Left lung (tissue), 10 donors: Measurements from ENCODE around the gene P3H2. TPM values are rescaled to one million over a fixed set of nuclear protein-coding genes. Genes with fewer than 3 reads are reported as not detected.
A peak's percentile ranks its signal among the peaks of the same experiment; 100 is the strongest.

ENCODE experiments used
- ATAC-seq: fragments of 200-7000 bp; cut with Tn5 transposase; one replicate; pipeline ENCODE4 v1.9.1; 2020; ENCODE audit warnings: moderate library complexity
- DNase-seq, 4 donors: peaks; one replicate each; pipeline ENCODE4 v3.0.0-alpha.2; 2013 to 2020
- H3K27ac ChIP-seq, 2 donors: fragments of 200-600 bp; sonication (generic) in 1 of 2; one replicate each; pipeline versions ENCODE4 v1.5.0 to v1.8.0; 2020 to 2021
- H3K27me3 ChIP-seq, 2 donors: fragments of 200-600 bp; sonication (generic) in 1 of 2; one replicate each; pipeline versions ENCODE4 v1.5.0 to v1.8.0; 2020 to 2021
- H3K36me3 ChIP-seq, 2 donors: fragments of 200-600 bp; sonication (generic) in 1 of 2; one replicate each; pipeline versions ENCODE4 v1.5.0 to v1.8.0; 2020 to 2021
- H3K4me1 ChIP-seq, 2 donors: fragments of 200-600 bp; one replicate each; pipeline ENCODE4 v1.8.0; 2021
- H3K4me3 ChIP-seq, 2 donors: fragments of 200-600 bp; sonication (generic) in 1 of 2; one replicate each; pipeline versions ENCODE4 v1.5.0 to v1.8.0; 2020 to 2021; ENCODE audit warnings: mild to moderate bottlenecking in 1 of 2
- H3K9me3 ChIP-seq, 2 donors: fragments of 200-600 bp; sonication (generic) in 1 of 2; one replicate each; pipeline versions ENCODE4 v1.5.0 to v1.8.0; 2020 to 2021
- CTCF ChIP-seq, 2 donors: fragments of 200-600 bp; sonication (generic) in 1 of 2; IDR thresholded peaks; one replicate each; pipeline versions ENCODE4 v1.5.0 to v1.8.0; 2021; ENCODE audit warnings: antibody characterized with exemption in 2 of 2
- intact Hi-C, 2 donors: fragments of 100-400 bp; cut with DNase I; formaldehyde crosslinking; loops; one replicate each; pipeline versions ENCODE4 v1.11.2 to v1.14.2; 2022
- polyA plus RNA-seq, 6 donors: library from polyadenylated mRNA; unstranded; fragments of 120-200 nt; gene quantifications; one replicate each; pipeline ENCODE4 v1.2.1, GENCODE V29; 2013; ENCODE audit not compliant: insufficient read length in 6 of 6
- total RNA-seq, 2 donors: library from RNA; stranded (reverse); fragmentation: NEBNext Ultra II Directional; extraction: Animal tissue kit (Norgen Biotek cat#: 25700); gene quantifications; one replicate each; pipeline ENCODE4 v1.2.1, GENCODE V29; 2021
- donor health status: DM: no; HTN: yes; CAD: no.
- donor health status: DM: no; HTN: no; CAD: no.

Gene P3H2
- total and polyA plus RNA-seq, 8 donors = 29.1 to 50.7 (median 36.1) TPM

GRCh38 chr3:189942948-189943347 is 177.7 kb downstream of the P3H2 start:
- no peaks in the 10 kb centered on the region for H3K4me1 ChIP-seq
- TF ChIP-seq CTCF (IDR thresholded peaks at IDR 0.05) = no peak
- no peak overlapping the region for H3K4me3 ChIP-seq
- H3K27ac ChIP-seq = no peak overlapping the region
- no peaks in the 10 kb centered on the region for H3K36me3 ChIP-seq
- intact Hi-C loops = no loop called here
- no peaks in the 10 kb centered on the region for H3K27me3 ChIP-seq
- ATAC-seq (no peak), DNase-seq (no peak)
- no peaks in the 10 kb centered on the region for H3K9me3 ChIP-seq

GRCh38 chr3:189941679-189942078 is 179.0 kb downstream of the P3H2 start:
- ATAC-seq (no peak), DNase-seq (no peak)
- no peaks in the 10 kb centered on the region for H3K27me3 ChIP-seq
- no peak for TF ChIP-seq CTCF (IDR thresholded peaks at IDR 0.05)
- no peaks in the 10 kb centered on the region for H3K36me3 ChIP-seq
- H3K4me3 ChIP-seq = no peak overlapping the region
- intact Hi-C loops = no loop called here
- H3K9me3 ChIP-seq = no peaks in the 10 kb centered on the region
- H3K27ac ChIP-seq = no peak overlapping the region
- no peaks in the 10 kb centered on the region for H3K4me1 ChIP-seq

- Histone ChIP-seq H3K27ac (no peak overlapping the region), H3K4me1 (no peaks in the 10 kb centered on the region), H3K4me3 (no peak overlapping the region), H3K27me3 (no peaks in the 10 kb centered on the region), H3K36me3 (no peaks in the 10 kb centered on the region), H3K9me3 (no peaks in the 10 kb centered on the region)
- TF ChIP-seq CTCF (IDR thresholded peaks at IDR 0.05) = no peak
- DNase-seq (no peak), ATAC-seq (no peak)
- intact Hi-C loops = no loop called here
Measured at GRCh38 chr3:189941125-189941524, 179.6 kb downstream of the P3H2 start.

- Histone ChIP-seq H3K4me3 (no peak overlapping the region), H3K4me1 (no peaks in the 10 kb centered on the region), H3K27me3 (no peaks in the 10 kb centered on the region), H3K27ac (no peak overlapping the region), H3K36me3 (no peaks in the 10 kb centered on the region), H3K9me3 (no peaks in the 10 kb centered on the region)
- DNase-seq = peak in 1 of 4 donors; percentile 48
- ATAC-seq = peak; percentile 66
- TF ChIP-seq CTCF (IDR thresholded peaks at IDR 0.05) = no peak
- intact Hi-C loops = no loop called here
Measured at GRCh38 chr3:189937302-189938127, 183.2 kb downstream of the P3H2 start.

- Histone ChIP-seq H3K4me3 (no peak overlapping the region), H3K4me1 (no peaks in the 10 kb centered on the region), H3K27me3 (no peaks in the 10 kb centered on the region), H3K36me3 (no peaks in the 10 kb centered on the region), H3K27ac (no peak overlapping the region), H3K9me3 (no peaks in the 10 kb centered on the region)
- DNase-seq (no peak), ATAC-seq (no peak)
- intact Hi-C loops = no loop called here
- no peak for TF ChIP-seq CTCF (IDR thresholded peaks at IDR 0.05)
Measured at GRCh38 chr3:189936201-189936945, 184.3 kb downstream of the P3H2 start.
